ENCODE data around the gene BFAR.
"Not testable (repeated sequence)": the region's sequence is repeated elsewhere in the genome, so short reads cannot be mapped to it uniquely, and the experiment has no call there.

Gene BFAR

GRCh38 chr16:14636179-14636950 lies 3.6 kb downstream of the BFAR start:
- not testable (repeated sequence) for DNase-seq

- DNase-seq: not testable (repeated sequence)
These were observed 4.1 kb downstream of the BFAR start for GRCh38 chr16:14636951-14637240.

- no peak for DNase-seq
These were observed 7.8 kb downstream of the BFAR start for GRCh38 chr16:14640538-14640937.

- DNase-seq: no peak
These were observed 8.5 kb downstream of the BFAR start for GRCh38 chr16:14641206-14641605.

- no peak for DNase-seq
These were observed 9.2 kb downstream of the BFAR start for GRCh38 chr16:14641926-14642325.

- DNase-seq: no peak
These were observed 17.1 kb downstream of the BFAR start for GRCh38 chr16:14649816-14650215.

- no peak for DNase-seq
These were observed 17.9 kb downstream of the BFAR start for GRCh38 chr16:14650629-14651028.

- DNase-seq: no peak
These were observed 20.0 kb downstream of the BFAR start for GRCh38 chr16:14652726-14653125.

GRCh38 chr16:14658063-14658462 lies 25.3 kb downstream of the BFAR start:
- no peak for DNase-seq

GRCh38 chr16:14667347-14668266 lies 34.9 kb downstream of the BFAR start:
- no peak for DNase-seq

GRCh38 chr16:14668556-14669223 lies 35.9 kb downstream of the BFAR start:
- no peak for DNase-seq

GRCh38 chr16:14669776-14670175 lies 37.0 kb downstream of the BFAR start:
- no peak for DNase-seq

- DNase-seq: no peak
These were observed 39.7 kb downstream of the BFAR start for GRCh38 chr16:14672403-14672971.

- no peak for DNase-seq
These were observed 43.9 kb downstream of the BFAR start for GRCh38 chr16:14676633-14677032.

- no peak for DNase-seq
These were observed 44.9 kb downstream of the BFAR start for GRCh38 chr16:14677627-14678026.

GRCh38 chr16:14678748-14679497 lies 46.2 kb downstream of the BFAR start:
- no peak for DNase-seq

GRCh38 chr16:14680396-14680795 lies 47.6 kb downstream of the BFAR start:
- not testable (repeated sequence) for DNase-seq

- DNase-seq: no peak
These were observed 48.4 kb downstream of the BFAR start for GRCh38 chr16:14681115-14681514.

GRCh38 chr16:14682121-14682520 lies 49.4 kb downstream of the BFAR start:
- no peak for DNase-seq

GRCh38 chr16:14685870-14686793 lies 53.4 kb downstream of the BFAR start:
- not testable (repeated sequence) for DNase-seq

GRCh38 chr16:14694129-14694528 lies 61.4 kb downstream of the BFAR start, which contains the start of gene PLA2G10:
Gene PLA2G10 (minus strand): TSS chr16:14694308. CDS start chr16:14694229, 79 bp downstream.
- not testable (repeated sequence) for DNase-seq

All from SW 1271 (cell line).